Breast epithelium (tissue), 4 donors: ENCODE data around the gene PCBP3. TPM values are rescaled to one million over a fixed set of nuclear protein-coding genes. Genes with fewer than 3 reads are reported as not detected.

ENCODE experiments used
- DNase-seq, 2 donors: peaks; one replicate each; pipeline ENCODE4 v3.0.0-alpha.2; 2019; ENCODE audit warnings: low spot score in 2 of 2
- H3K27ac ChIP-seq, 2 donors: fragments of 200-600 bp; sonication (generic) in 1 of 2; one replicate each; pipeline ENCODE4 v1.5.1; 2016 to 2019; ENCODE audit warnings: mild to moderate bottlenecking in 1 of 2
- H3K27me3 ChIP-seq, 2 donors: fragments of 200-600 bp; sonication (generic) in 1 of 2; one replicate each; pipeline versions ENCODE4 v1.5.1 to v1.6.0; 2017 to 2019; ENCODE audit warnings: control low read depth in 1 of 2, mild to moderate bottlenecking in 1 of 2
- H3K36me3 ChIP-seq: fragments of 200-600 bp; one replicate; pipeline ENCODE4 v1.5.1; 2019
- H3K4me1 ChIP-seq, 2 donors: fragments of 200-600 bp; sonication (generic); one replicate each; pipeline ENCODE4 v1.5.1; 2016 to 2019; ENCODE audit warnings: control low read depth in 1 of 2
- H3K4me3 ChIP-seq, 3 donors: fragments of 200-600 bp; sonication (generic); 1 replicate in 2 of 3; 2 replicates in 1 of 3; pipeline ENCODE4 v1.5.1; 2016 to 2019; ENCODE audit warnings: mild to moderate bottlenecking in 3 of 3, moderate library complexity in 2 of 3
- H3K9me3 ChIP-seq, 2 donors: fragments of 200-600 bp; sonication (generic) in 1 of 2; one replicate each; pipeline ENCODE4 v1.5.1; 2016 to 2019; ENCODE audit warnings: control low read depth in 1 of 2
- POLR2A ChIP-seq: fragments of 450-650 bp; IDR thresholded peaks from one replicate; pipeline ENCODE4 v1.6.1; 2016; ENCODE audit warnings: antibody characterized with exemption, mild to moderate bottlenecking, moderate library complexity
- POLR2AphosphoS5 ChIP-seq, 3 donors: sonication (generic); formaldehyde crosslinking; IDR thresholded peaks; one replicate each; pipeline ENCODE4 v1.6.1; 2017; ENCODE audit warnings: antibody characterized with exemption in 3 of 3
- intact Hi-C: fragments of 100-400 bp; cut with DNase I; formaldehyde crosslinking; loops from one replicate; pipeline ENCODE4 v1.15.1; 2023; ENCODE audit warnings: low total_unique reads
- total RNA-seq, 3 donors: library from RNA; depleted of rRNA; stranded (reverse); fragments of >200 nt; gene quantifications; one replicate each; pipeline ENCODE4 v1.1.0, GENCODE V29; 2016
- TF ChIP-seq, protein P1 (sequence below), 3 donors: fragments of 450-650 bp; IDR thresholded peaks; one replicate each; pipeline ENCODE4 v1.5.1; 2016 to 2017; ENCODE audit warnings: antibody characterized with exemption in 3 of 3, mild to moderate bottlenecking in 3 of 3, moderate library complexity in 3 of 3

The PCBP3 gene
- total RNA-seq, 3 donors from 2014 or later, result 3.4 to 13.8 (median 4.6) TPM

DNA sequence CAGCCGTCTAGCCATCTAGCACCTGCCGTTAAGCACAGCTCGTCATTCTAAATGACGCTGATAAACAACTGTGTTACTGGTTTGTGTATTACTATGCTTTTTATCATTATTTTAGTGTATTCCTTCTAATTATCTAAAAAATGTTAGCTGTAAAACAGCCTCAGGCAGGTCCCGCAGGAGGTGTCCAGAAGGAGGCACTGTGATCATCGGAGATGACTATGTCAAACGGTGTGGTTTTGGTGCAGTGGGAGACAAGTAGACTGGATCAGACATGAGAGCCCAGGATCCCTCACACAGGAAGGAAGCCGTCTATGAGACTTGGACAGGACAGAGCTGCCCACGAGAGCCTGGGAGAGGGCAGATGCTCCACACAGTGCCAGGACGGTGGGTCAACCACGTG lies 282.8 kb downstream of the PCBP3 start:
- Histone ChIP-seq H3K4me3 (no peak overlapping the region), H3K27me3 (peaks cover 0 to 4% of the 10 kb centered on the region in 2 donors), H3K9me3 (no peaks in the 10 kb centered on the region), H3K27ac (no peak overlapping the region), H3K36me3 (no peaks in the 10 kb centered on the region), H3K4me1 (no peaks in the 10 kb centered on the region)
- no peak for TF ChIP-seq POLR2AphosphoS5 (IDR thresholded peaks at IDR 0.05)
- no peak for TF ChIP-seq POLR2A
- TF ChIP-seq, protein P1, sequence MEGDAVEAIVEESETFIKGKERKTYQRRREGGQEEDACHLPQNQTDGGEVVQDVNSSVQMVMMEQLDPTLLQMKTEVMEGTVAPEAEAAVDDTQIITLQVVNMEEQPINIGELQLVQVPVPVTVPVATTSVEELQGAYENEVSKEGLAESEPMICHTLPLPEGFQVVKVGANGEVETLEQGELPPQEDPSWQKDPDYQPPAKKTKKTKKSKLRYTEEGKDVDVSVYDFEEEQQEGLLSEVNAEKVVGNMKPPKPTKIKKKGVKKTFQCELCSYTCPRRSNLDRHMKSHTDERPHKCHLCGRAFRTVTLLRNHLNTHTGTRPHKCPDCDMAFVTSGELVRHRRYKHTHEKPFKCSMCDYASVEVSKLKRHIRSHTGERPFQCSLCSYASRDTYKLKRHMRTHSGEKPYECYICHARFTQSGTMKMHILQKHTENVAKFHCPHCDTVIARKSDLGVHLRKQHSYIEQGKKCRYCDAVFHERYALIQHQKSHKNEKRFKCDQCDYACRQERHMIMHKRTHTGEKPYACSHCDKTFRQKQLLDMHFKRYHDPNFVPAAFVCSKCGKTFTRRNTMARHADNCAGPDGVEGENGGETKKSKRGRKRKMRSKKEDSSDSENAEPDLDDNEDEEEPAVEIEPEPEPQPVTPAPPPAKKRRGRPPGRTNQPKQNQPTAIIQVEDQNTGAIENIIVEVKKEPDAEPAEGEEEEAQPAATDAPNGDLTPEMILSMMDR (IDR thresholded peaks at IDR 0.05), result no peak
- no peak for DNase-seq
- intact Hi-C loops, result no loop called here

DNA sequence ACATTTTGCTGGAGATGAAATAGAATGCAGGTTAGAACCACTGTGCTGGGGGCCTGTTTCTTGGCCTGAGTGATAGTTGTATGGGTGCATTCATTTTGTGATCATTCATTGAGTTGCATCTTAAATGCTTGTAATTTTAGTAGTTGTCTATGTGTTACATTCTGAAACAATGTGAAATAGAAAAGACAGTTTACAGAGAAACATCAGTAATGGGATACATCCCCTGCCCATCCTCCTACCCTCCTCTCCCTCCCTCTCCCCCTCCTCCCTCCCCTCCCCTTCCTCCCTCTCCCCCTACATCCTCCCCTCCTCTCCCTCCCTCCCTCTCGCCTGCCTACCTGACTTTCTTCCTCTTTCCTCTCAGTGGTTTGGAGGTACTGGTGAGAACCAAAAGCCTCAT lies 283.5 kb downstream of the PCBP3 start:
- H3K9me3 ChIP-seq, result no peaks in the 10 kb centered on the region
- no peaks in the 10 kb centered on the region for H3K4me1 ChIP-seq
- TF ChIP-seq, protein P1 (IDR thresholded peaks at IDR 0.05), result no peak
- TF ChIP-seq POLR2A, result no peak
- no peak for TF ChIP-seq POLR2AphosphoS5 (IDR thresholded peaks at IDR 0.05)
- no peak overlapping the region for H3K4me3 ChIP-seq
- H3K36me3 ChIP-seq, result no peaks in the 10 kb centered on the region
- peaks cover 0 to 4% of the 10 kb centered on the region in 2 donors for H3K27me3 ChIP-seq
- DNase-seq, result no peak
- no peak overlapping the region for H3K27ac ChIP-seq
- intact Hi-C loops, result no loop called here

DNA sequence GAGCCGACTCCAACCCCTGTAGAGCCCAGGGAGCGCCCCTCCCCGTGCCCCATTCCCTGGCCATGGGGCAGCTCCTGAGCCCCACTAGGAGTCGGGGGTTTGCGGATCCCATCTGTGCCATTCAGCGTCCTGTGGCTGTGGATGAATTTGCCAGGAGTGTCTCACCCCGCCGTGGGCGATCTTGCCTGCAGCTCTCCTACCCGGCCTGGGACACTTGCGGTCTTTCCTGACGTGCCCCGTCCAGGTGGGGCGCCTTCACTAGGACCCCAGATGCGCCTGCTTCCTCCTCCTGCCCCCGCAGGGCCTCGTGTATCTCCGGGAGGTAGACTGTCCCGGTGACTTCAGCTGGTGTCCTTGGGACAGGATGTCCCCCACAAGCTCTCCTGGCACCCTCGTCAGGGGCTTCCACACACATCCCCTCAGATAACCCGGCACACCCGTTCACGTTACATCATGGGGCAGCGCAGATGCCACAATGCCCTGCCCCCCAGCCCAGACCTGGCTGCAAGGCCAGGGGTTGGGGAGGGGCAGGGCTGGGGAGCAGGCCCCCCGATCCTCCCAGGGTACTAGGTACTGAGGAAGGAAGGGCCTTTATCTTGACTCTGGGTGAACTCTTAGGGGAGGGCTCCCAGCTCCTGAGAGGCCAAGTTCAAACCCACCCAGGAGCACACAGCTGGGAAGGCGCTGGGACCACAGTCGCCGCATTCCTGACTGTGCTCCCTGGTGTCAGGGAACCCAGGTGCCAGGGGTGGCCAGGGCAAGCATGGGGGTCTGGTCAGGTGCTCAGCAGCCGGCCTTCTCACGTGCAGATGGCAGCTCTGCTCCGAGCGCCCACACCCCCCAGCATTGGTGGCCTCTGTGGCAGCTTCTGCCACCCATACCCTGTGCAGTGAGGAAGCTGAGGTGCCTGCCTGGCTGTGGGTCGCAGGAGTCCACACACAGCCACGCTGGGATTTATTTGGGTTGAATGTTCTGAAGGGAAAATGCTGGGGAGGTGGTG lies 284.6 kb downstream of the PCBP3 start:
- Histone ChIP-seq H3K4me3 (no peak overlapping the region), H3K27ac (no peak overlapping the region), H3K36me3 (no peaks in the 10 kb centered on the region), H3K27me3 (peaks cover 0 to 4% of the 10 kb centered on the region in 2 donors), H3K9me3 (no peaks in the 10 kb centered on the region), H3K4me1 (no peaks in the 10 kb centered on the region)
- intact Hi-C loops, result no loop called here
- TF ChIP-seq, protein P1 (IDR thresholded peaks at IDR 0.05), result no peak
- no peak for TF ChIP-seq POLR2AphosphoS5 (IDR thresholded peaks at IDR 0.05)
- TF ChIP-seq POLR2A, result no peak
- DNase-seq, result no peak

DNA sequence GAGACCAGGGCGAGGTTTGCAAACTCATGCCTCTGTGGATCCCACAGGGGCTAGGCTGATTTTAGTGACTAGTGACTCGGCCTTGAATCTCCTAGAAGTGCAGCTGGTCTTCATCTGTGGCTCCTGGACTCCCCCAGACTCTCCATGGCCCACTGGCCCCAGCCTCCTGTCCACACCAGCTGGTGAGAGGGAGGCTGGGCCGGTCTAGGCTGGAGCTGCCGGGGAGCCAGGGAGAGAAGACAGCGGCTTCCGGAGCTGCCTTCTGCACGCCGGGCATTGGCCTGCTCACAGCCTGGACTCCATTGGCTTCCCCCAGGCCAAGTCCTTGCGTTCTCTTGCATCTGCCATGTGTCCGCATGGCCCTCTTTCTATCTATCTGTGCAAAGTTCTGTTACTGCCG lies 285.9 kb downstream of the PCBP3 start:
- DNase-seq, result no peak
- H3K4me3 ChIP-seq, result no peak overlapping the region
- intact Hi-C loops, result no loop called here
- no peak overlapping the region for H3K27ac ChIP-seq
- TF ChIP-seq POLR2AphosphoS5 (IDR thresholded peaks at IDR 0.05), result no peak
- TF ChIP-seq, protein P1 (IDR thresholded peaks at IDR 0.05), result no peak
- TF ChIP-seq POLR2A, result no peak
- H3K4me1 ChIP-seq, result no peaks in the 10 kb centered on the region
- H3K27me3 ChIP-seq, result peaks cover 0 to 4% of the 10 kb centered on the region in 2 donors
- H3K9me3 ChIP-seq, result peaks cover 3 to 10% of the 10 kb centered on the region in 2 donors
- no peaks in the 10 kb centered on the region for H3K36me3 ChIP-seq

DNA sequence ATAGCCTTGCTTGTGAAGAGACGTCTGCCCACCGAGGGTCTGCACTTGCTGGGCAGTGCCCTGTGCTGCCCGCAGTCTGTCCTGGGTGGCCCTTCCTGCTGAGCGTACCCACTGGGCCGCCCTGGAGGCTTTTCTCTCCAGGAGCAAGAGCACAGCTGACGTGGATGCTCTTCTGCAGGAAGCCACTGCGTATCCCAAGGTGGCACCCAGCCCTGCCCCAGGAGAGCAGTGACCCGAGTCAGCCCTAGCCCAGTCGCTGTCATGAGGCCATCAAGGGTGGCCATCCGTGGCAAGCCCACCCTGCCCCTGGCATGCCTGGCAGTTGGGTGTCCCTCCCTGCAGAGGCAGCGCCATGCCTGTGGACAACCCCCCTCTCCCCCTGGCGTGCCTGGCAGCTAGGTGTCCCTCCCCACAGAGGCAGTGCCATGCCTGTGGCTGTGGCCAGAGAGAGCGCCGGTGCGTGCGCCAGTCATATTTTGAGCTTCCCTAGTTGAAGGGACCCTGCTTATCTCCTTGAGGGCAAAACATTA lies 286.8 kb downstream of the PCBP3 start:
- Histone ChIP-seq H3K27ac (no peak overlapping the region), H3K36me3 (no peaks in the 10 kb centered on the region), H3K9me3 (peaks cover 6 to 19% of the 10 kb centered on the region in 2 donors), H3K4me1 (no peaks in the 10 kb centered on the region), H3K4me3 (no peak overlapping the region), H3K27me3 (peaks cover 0 to 4% of the 10 kb centered on the region in 2 donors)
- DNase-seq, result no peak
- intact Hi-C loops, result no loop called here
- TF ChIP-seq POLR2A (no peak), POLR2AphosphoS5 (IDR thresholded peaks at IDR 0.05) (no peak)
- TF ChIP-seq, protein P1 (IDR thresholded peaks at IDR 0.05), result no peak
